Adipocyte (in vitro differentiated cells): ENCODE data around the gene IL1R2.
"Not testable (repeated sequence)": the region's sequence is repeated elsewhere in the genome, so short reads cannot be mapped to it uniquely, and the experiment has no call there.

Experiments used
- DNase-seq: peaks from one replicate; pipeline ENCODE4 v3.0.0-alpha.2; 2015; ENCODE audit warnings: low read depth
- H3K27me3 ChIP-seq: replicated peaks from 2 replicates; pipeline ENCODE4 v1.7.0; 2013; ENCODE audit warnings: mild to moderate bottlenecking, low read length, moderate library complexity; ENCODE audit not compliant: control insufficient read depth, insufficient read depth
- H3K36me3 ChIP-seq: 2 replicates; pipeline ENCODE4 v1.7.0; 2013; ENCODE audit warnings: low read length, mild to moderate bottlenecking, moderate library complexity; ENCODE audit not compliant: control insufficient read depth, insufficient read depth, severe bottlenecking
- H3K4me1 ChIP-seq: 2 replicates; pipeline ENCODE4 v1.7.0; 2013; ENCODE audit warnings: mild to moderate bottlenecking, low read length, moderate library complexity; ENCODE audit not compliant: control insufficient read depth, insufficient read depth
- H3K4me3 ChIP-seq: 2 replicates; pipeline ENCODE4 v1.7.0; 2013; ENCODE audit warnings: mild to moderate bottlenecking, low read length, moderate library complexity
- H3K9ac ChIP-seq: 2 replicates; pipeline ENCODE4 v1.7.0; 2013; ENCODE audit warnings: mild to moderate bottlenecking, low read length, moderate library complexity
- H3K9me3 ChIP-seq: 2 replicates; pipeline ENCODE4 v1.7.0; 2013; ENCODE audit warnings: mild to moderate bottlenecking, low read length, moderate library complexity; ENCODE audit not compliant: control insufficient read depth

IL1R2 gene

DNA sequence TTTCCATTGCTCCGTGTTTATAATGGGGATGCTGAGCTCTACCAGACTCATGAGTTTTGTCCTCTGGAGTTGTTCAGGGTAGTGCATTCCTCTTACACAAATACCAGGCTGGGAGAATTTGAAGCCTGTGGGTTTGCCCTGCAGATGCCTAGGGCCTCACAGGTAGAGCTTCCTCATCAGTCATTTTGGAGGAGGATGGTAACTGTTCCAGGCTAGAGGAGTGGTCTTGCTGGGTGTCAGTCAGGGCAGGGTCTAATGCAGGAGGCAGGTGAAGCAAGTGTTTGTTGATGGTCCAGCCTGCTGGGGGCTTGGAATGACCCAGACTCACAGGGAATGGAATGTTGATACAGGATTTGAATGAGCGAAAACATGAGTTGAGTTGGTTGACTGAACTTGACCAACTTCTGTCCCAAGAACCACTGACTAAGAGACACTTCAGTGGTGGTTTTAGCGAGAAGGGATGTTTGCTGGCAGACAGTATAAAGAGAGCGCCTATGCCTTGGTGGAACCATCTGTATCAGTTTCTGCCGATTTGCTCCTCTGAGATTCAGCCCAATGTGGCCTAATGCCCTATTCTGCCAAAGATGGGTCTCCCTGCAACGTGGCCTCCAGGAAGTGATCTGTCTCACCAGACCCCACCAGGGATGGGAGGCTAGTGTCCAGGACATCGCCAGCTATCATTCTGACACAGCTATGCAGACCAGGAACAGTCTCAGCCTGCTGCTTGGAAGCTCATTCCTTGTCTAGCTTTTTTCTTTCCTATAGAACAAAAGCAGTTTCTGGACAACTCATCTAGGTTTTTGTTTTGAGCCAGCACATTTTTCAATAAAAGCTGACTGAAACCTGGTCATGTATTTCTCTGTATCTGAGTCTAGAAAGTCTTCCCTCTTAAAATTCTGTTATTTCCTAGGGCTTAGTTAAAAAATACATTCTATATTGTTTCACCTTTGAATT, 9.3 kb downstream of the IL1R2 start:
- Histone ChIP-seq H3K9me3 (no peaks in the 10 kb centered on the region), H3K36me3 (no peaks in the 10 kb centered on the region)
- no peak for DNase-seq

DNA sequence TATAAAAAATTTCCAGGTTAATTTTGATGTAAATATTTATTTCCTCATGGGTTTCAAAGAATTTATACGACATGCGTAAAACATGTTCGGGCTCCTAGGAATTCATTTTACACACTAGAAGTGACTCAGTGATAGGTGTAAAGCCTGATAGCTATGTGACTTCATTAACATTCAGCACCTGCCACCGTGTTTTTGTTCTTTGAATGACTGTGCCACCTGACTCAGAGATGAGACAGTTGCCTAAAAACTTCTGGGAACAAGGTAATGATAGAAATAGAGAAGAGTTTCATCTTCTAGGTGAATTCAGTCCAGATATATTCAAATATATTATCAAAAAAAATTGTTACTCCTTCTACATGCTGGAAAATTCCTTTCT, 10.0 kb downstream of the IL1R2 start:
- Histone ChIP-seq H3K4me3 (no peak overlapping the region), H3K4me1 (peaks cover 18% of the 10 kb centered on the region), H3K36me3 (no peaks in the 10 kb centered on the region), H3K9me3 (no peaks in the 10 kb centered on the region), H3K27me3 (peaks cover 11% of the 10 kb centered on the region), H3K9ac (no peak overlapping the region)
- DNase-seq, result no peak

More for the DNA sequence above, 9.3 kb downstream of the IL1R2 start:
- peaks cover 11% of the 10 kb centered on the region for H3K27me3 ChIP-seq
- no peak overlapping the region for H3K9ac ChIP-seq
- no peak overlapping the region for H3K4me3 ChIP-seq
- peaks cover 13% of the 10 kb centered on the region for H3K4me1 ChIP-seq

GRCh38 chr2:102002228-102002627, 10.5 kb downstream of the IL1R2 start:
- Histone ChIP-seq H3K27me3 (peaks cover 11% of the 10 kb centered on the region), H3K4me3 (no peak overlapping the region), H3K9me3 (no peaks in the 10 kb centered on the region), H3K36me3 (no peaks in the 10 kb centered on the region), H3K4me1 (peaks cover 18% of the 10 kb centered on the region), H3K9ac (no peak overlapping the region)
- no peak for DNase-seq

DNA sequence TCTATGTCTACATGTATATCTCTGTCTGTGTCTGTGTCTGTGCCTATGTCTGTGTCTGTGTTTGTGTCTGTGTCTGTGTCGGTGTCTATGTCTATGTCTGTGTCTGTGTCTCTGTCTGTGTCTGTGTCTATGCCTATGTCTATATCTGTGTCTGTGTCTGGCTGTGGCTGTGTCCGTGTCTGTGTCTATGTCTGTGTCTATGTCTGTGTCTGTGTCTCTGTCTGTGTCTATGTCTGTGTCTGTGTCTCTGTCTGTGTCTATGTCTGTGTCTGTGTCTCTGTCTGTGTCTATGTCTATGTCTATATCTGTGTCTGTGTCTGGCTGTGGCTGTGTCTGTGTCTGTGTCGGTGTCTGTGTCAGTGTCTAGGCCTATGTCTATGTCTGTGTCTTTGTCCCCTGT, 11.1 kb downstream of the IL1R2 start:
- not testable (repeated sequence) for DNase-seq

DNA sequence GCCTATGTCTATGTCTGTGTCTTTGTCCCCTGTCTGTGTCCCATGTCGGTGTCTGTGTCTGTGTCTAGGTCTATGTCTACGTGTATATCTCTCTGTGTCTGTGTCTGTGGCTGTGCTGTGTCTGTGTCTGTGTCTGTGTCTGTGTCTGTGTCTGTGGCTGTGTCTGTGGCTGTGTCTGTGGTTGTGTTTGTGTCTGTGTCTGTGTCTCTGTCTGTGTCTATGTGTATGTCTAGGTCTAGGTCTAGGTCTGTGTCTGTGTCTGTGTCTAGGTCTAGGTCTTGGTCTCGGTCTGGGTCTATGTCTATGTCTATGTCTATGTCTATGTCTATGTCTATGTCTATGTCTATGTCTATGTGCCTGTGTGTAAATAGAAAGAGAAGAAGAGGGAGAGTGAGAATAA, 11.9 kb downstream of the IL1R2 start:
- H3K4me1 ChIP-seq, result peaks cover 18% of the 10 kb centered on the region
- no peaks in the 10 kb centered on the region for H3K9me3 ChIP-seq
- H3K9ac ChIP-seq, result no peak overlapping the region
- H3K4me3 ChIP-seq, result no peak overlapping the region
- H3K36me3 ChIP-seq, result no peaks in the 10 kb centered on the region
- H3K27me3 ChIP-seq, result no peaks in the 10 kb centered on the region
- DNase-seq, result no peak

More for the DNA sequence above, 11.1 kb downstream of the IL1R2 start:
- not testable (repeated sequence) for H3K9ac ChIP-seq, H3K9me3 ChIP-seq, H3K36me3 ChIP-seq, H3K4me3 ChIP-seq, H3K27me3 ChIP-seq
- H3K4me1 ChIP-seq, result peaks cover 18% of the 10 kb centered on the region

DNA sequence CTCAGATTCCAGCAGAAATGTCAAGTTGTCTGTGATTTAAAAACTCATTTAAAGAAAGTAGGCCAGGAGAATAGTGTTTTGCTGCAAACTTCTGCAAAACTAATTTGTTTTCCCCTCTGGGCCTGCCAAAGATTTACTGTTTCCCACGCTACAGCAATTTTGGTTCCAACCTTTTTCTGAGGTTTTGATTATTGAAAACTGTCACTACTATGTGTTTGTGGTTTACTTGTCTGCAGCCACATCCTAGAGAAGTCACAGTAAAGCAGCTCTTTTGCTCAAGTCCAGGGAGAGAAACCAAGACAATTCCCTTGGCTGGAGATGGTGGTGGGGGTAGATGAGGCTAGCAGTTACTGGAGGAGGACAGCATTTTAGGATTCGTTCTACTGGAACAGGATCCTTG, 12.8 kb downstream of the IL1R2 start:
- Histone ChIP-seq H3K9ac (peak overlapping the region; percentile 4), H3K4me3 (no peak overlapping the region), H3K27me3 (no peaks in the 10 kb centered on the region), H3K9me3 (no peaks in the 10 kb centered on the region), H3K36me3 (no peaks in the 10 kb centered on the region), H3K4me1 (peaks cover 18% of the 10 kb centered on the region)
- DNase-seq, result no peak

GRCh38 chr2:102005449-102005848, 13.7 kb downstream of the IL1R2 start:
- no peak for DNase-seq
- H3K9ac ChIP-seq, result no peak overlapping the region
- H3K27me3 ChIP-seq, result no peaks in the 10 kb centered on the region
- no peak overlapping the region for H3K4me3 ChIP-seq
- no peaks in the 10 kb centered on the region for H3K36me3 ChIP-seq
- peaks cover 18% of the 10 kb centered on the region for H3K4me1 ChIP-seq
- H3K9me3 ChIP-seq, result no peaks in the 10 kb centered on the region

- Histone ChIP-seq H3K27me3 (no peaks in the 10 kb centered on the region), H3K4me1 (peaks cover 18% of the 10 kb centered on the region), H3K4me3 (no peak overlapping the region), H3K9ac (peak overlapping the region; percentile 2), H3K36me3 (no peaks in the 10 kb centered on the region), H3K9me3 (no peaks in the 10 kb centered on the region)
- peak; percentile 79 for DNase-seq
Observed at GRCh38 chr2:102005989-102006885, 14.5 kb downstream of the IL1R2 start.

GRCh38 chr2:102006886-102007278, 15.1 kb downstream of the IL1R2 start:
- DNase-seq, result no peak
- Histone ChIP-seq H3K9ac (peak overlapping the region; percentile 2), H3K36me3 (no peaks in the 10 kb centered on the region), H3K4me3 (no peak overlapping the region), H3K9me3 (no peaks in the 10 kb centered on the region), H3K4me1 (peaks cover 18% of the 10 kb centered on the region), H3K27me3 (no peaks in the 10 kb centered on the region)

DNA sequence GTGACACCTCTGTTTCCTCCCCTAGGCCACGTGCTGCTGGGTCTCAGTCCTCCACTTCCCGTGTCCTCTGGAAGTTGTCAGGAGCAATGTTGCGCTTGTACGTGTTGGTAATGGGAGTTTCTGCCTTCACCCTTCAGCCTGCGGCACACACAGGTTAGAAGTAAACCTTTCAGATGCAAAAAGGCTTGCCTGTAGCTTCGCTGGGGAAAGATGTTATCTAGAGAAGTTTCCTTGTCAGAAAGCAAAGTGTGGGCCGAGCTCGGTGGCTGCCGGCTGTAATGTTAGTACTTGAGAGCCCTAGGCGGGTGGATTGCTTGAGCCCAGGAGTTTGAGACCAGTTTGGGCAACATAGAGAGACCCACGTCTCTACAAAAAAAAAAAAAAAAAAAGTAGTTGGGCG, 16.7 kb downstream of the IL1R2 start:
- Histone ChIP-seq H3K27me3 (no peaks in the 10 kb centered on the region), H3K4me1 (peaks cover 26% of the 10 kb centered on the region), H3K9me3 (peaks cover 3% of the 10 kb centered on the region), H3K9ac (no peak overlapping the region), H3K4me3 (no peak overlapping the region), H3K36me3 (no peaks in the 10 kb centered on the region)
- DNase-seq, result no peak

DNA sequence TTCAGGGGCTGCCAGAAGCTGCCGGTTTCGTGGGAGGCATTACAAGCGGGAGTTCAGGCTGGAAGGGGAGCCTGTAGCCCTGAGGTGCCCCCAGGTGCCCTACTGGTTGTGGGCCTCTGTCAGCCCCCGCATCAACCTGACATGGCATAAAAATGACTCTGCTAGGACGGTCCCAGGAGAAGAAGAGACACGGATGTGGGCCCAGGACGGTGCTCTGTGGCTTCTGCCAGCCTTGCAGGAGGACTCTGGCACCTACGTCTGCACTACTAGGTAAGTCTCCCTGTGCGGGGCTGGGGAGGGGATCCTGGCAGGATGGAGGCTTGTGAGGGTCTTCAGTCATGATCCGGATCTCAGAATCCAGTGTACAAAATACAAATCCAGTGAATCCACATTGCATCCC, 17.8 kb downstream of the IL1R2 start:
- H3K9ac ChIP-seq, result no peak overlapping the region
- peaks cover 6% of the 10 kb centered on the region for H3K9me3 ChIP-seq
- H3K36me3 ChIP-seq, result no peaks in the 10 kb centered on the region
- peaks cover 20% of the 10 kb centered on the region for H3K4me1 ChIP-seq
- H3K4me3 ChIP-seq, result no peak overlapping the region
- H3K27me3 ChIP-seq, result no peaks in the 10 kb centered on the region
- DNase-seq, result no peak
